Left lung (tissue), 10 donors: ENCODE results near the gene LRRC8E. TPM values are rescaled to one million over a fixed set of nuclear protein-coding genes. Genes with fewer than 3 reads are reported as not detected.

ENCODE experiments used
- ATAC-seq: fragments of 200-7000 bp; cut with Tn5 transposase; one replicate; pipeline ENCODE4 v1.9.1; 2020; ENCODE audit warnings: moderate library complexity
- DNase-seq, 4 donors: peaks; one replicate each; pipeline ENCODE4 v3.0.0-alpha.2; 2013 to 2020
- H3K27ac ChIP-seq, 2 donors: fragments of 200-600 bp; sonication (generic) in 1 of 2; one replicate each; pipeline versions ENCODE4 v1.5.0 to v1.8.0; 2020 to 2021
- H3K27me3 ChIP-seq, 2 donors: fragments of 200-600 bp; sonication (generic) in 1 of 2; one replicate each; pipeline versions ENCODE4 v1.5.0 to v1.8.0; 2020 to 2021
- H3K36me3 ChIP-seq, 2 donors: fragments of 200-600 bp; sonication (generic) in 1 of 2; one replicate each; pipeline versions ENCODE4 v1.5.0 to v1.8.0; 2020 to 2021
- H3K4me1 ChIP-seq, 2 donors: fragments of 200-600 bp; one replicate each; pipeline ENCODE4 v1.8.0; 2021
- H3K4me3 ChIP-seq, 2 donors: fragments of 200-600 bp; sonication (generic) in 1 of 2; one replicate each; pipeline versions ENCODE4 v1.5.0 to v1.8.0; 2020 to 2021; ENCODE audit warnings: mild to moderate bottlenecking in 1 of 2
- H3K9me3 ChIP-seq, 2 donors: fragments of 200-600 bp; sonication (generic) in 1 of 2; one replicate each; pipeline versions ENCODE4 v1.5.0 to v1.8.0; 2020 to 2021
- intact Hi-C, 2 donors: fragments of 100-400 bp; cut with DNase I; formaldehyde crosslinking; loops; one replicate each; pipeline versions ENCODE4 v1.11.2 to v1.14.2; 2022
- polyA plus RNA-seq, 6 donors: library from polyadenylated mRNA; unstranded; fragments of 120-200 nt; gene quantifications; one replicate each; pipeline ENCODE4 v1.2.1, GENCODE V29; 2013; ENCODE audit not compliant: insufficient read length in 6 of 6
- total RNA-seq, 2 donors: library from RNA; stranded (reverse); fragmentation: NEBNext Ultra II Directional; extraction: Animal tissue kit (Norgen Biotek cat#: 25700); gene quantifications; one replicate each; pipeline ENCODE4 v1.2.1, GENCODE V29; 2021
- TF ChIP-seq, protein P1 (sequence below), 2 donors: fragments of 200-600 bp; sonication (generic) in 1 of 2; IDR thresholded peaks; one replicate each; pipeline versions ENCODE4 v1.5.0 to v1.8.0; 2021; ENCODE audit warnings: antibody characterized with exemption in 2 of 2
- donor health status: DM: no; HTN: yes; CAD: no.
- donor health status: DM: no; HTN: no; CAD: no.

The LRRC8E gene
- total and polyA plus RNA-seq, 8 donors: 3.7 to 10.5 (median 4.7) TPM

DNA sequence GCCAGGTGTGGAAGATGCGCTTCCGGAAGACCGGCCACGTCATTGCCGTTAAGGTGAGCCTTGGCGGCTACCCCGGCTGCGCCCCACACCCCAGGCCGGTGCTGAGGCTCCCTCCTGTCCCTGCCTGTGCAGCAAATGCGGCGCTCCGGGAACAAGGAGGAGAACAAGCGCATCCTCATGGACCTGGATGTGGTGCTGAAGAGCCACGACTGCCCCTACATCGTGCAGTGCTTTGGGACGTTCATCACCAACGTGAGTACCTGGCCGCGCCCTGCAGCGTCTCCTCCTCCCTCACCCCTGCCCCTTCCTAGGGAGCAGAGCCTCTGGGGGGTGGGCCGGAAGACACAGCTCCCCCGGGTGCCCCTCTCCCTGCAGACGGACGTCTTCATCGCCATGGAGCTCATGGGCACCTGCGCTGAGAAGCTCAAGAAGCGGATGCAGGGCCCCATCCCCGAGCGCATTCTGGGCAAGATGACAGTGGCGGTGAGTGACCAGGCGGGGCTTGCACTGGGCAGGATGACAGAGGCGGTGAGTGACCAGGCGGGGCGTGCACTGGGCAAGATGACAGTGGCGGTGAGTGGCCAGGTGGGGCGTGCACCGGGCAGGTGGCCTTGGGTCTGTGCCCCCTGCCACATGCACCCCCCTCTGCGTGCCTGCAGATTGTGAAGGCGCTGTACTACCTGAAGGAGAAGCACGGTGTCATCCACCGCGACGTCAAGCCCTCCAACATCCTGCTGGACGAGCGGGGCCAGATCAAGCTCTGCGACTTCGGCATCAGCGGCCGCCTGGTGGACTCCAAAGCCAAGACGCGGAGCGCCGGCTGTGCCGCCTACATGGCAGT, 22.2 kb downstream of the LRRC8E start:
- intact Hi-C loops: no loop called here

GRCh38 chr19:7911508-7912143, 23.3 kb downstream of the LRRC8E start:
- ATAC-seq (no peak), DNase-seq (peak in 1 of 4 donors; percentile 75)
- intact Hi-C loops: no loop called here
- TF ChIP-seq, protein P1, sequence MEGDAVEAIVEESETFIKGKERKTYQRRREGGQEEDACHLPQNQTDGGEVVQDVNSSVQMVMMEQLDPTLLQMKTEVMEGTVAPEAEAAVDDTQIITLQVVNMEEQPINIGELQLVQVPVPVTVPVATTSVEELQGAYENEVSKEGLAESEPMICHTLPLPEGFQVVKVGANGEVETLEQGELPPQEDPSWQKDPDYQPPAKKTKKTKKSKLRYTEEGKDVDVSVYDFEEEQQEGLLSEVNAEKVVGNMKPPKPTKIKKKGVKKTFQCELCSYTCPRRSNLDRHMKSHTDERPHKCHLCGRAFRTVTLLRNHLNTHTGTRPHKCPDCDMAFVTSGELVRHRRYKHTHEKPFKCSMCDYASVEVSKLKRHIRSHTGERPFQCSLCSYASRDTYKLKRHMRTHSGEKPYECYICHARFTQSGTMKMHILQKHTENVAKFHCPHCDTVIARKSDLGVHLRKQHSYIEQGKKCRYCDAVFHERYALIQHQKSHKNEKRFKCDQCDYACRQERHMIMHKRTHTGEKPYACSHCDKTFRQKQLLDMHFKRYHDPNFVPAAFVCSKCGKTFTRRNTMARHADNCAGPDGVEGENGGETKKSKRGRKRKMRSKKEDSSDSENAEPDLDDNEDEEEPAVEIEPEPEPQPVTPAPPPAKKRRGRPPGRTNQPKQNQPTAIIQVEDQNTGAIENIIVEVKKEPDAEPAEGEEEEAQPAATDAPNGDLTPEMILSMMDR (IDR thresholded peaks at IDR 0.05): no peak
- Histone ChIP-seq H3K9me3 (no peaks in the 10 kb centered on the region), H3K27ac (no peak overlapping the region), H3K4me3 (no peak overlapping the region), H3K27me3 (peaks cover 16 to 31% of the 10 kb centered on the region in 2 donors), H3K36me3 (peaks cover 0 to 57% of the 10 kb centered on the region in 2 donors), H3K4me1 (peaks cover 6 to 25% of the 10 kb centered on the region in 2 donors)

More for the DNA sequence above, 22.2 kb downstream of the LRRC8E start:
- DNase-seq (peak in 1 of 4 donors; percentile 74), ATAC-seq (no peak)
- H3K27me3 ChIP-seq: peaks cover 5 to 20% of the 10 kb centered on the region in 2 donors
- peaks cover 0 to 24% of the 10 kb centered on the region in 2 donors for H3K4me1 ChIP-seq
- H3K27ac ChIP-seq: no peak overlapping the region
- no peak overlapping the region for H3K4me3 ChIP-seq
- H3K9me3 ChIP-seq: no peaks in the 10 kb centered on the region
- peaks cover 0 to 68% of the 10 kb centered on the region in 2 donors for H3K36me3 ChIP-seq
- TF ChIP-seq, protein P1 (IDR thresholded peaks at IDR 0.05): no peak

GRCh38 chr19:7912144-7912696, 23.9 kb downstream of the LRRC8E start:
- ATAC-seq: no peak
- Histone ChIP-seq H3K36me3 (peaks cover 0 to 55% of the 10 kb centered on the region in 2 donors), H3K9me3 (no peaks in the 10 kb centered on the region), H3K4me3 (no peak overlapping the region), H3K27me3 (peaks cover 22 to 37% of the 10 kb centered on the region in 2 donors), H3K4me1 (peaks cover 6 to 25% of the 10 kb centered on the region in 2 donors), H3K27ac (no peak overlapping the region)
- peak in 1 of 4 donors; percentile 67 for DNase-seq
- intact Hi-C loops: no loop called here
- TF ChIP-seq, protein P1 (IDR thresholded peaks at IDR 0.05): no peak

DNA sequence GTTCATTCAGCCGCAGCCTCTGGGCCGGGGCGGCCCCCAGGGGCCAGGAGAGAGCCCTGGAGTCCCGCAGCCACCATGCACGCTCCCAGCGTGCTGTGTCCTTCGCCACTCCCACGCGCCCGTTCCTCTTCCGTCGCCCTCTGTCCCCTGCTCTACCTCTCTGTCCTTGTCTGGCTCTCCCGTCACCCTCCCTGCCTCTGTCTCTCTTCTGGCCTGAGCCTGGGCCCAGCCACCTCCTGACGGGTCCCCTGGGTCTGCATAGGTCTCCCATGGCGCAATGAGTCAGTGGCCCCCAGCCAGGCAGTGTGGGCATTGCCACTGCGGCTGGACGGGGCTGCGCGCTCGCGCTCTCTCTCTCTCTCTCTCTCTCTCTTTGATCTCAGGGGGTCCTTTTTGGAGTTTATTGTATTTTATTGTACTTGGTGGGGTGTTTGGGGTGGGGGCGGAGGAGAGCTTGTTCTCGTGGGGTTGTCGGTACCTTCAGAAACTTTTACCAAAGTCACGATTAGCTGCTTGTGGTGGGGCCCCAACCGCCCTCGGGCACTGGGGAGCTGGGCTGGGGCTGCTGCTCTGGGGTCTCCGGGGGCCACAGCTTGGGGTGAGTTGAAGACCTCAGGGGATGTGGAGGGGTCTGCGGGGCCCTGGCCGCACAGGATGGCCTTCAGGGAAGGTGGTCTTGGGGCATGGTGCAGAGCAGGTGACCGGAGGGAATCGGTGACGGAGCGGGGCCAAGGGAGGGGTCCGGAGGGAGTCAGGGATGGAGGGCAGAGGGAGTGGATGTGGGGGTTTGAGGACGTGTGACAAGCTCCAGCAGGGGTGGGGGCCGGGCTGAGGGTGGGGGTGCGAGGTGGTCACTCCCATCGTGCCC, 24.6 kb downstream of the LRRC8E start:
- Histone ChIP-seq H3K27ac (no peak overlapping the region), H3K4me1 (peaks cover 13 to 25% of the 10 kb centered on the region in 2 donors), H3K4me3 (no peak overlapping the region), H3K27me3 (peaks cover 29 to 44% of the 10 kb centered on the region in 2 donors), H3K36me3 (peaks cover 0 to 54% of the 10 kb centered on the region in 2 donors), H3K9me3 (no peaks in the 10 kb centered on the region)
- TF ChIP-seq, protein P1 (IDR thresholded peaks at IDR 0.05): no peak
- DNase-seq (peak in 1 of 4 donors; percentile 71), ATAC-seq (no peak)
- intact Hi-C loops: no loop called here
